Tibial nerve (tissue), 4 donors: ENCODE data around the gene CLECL1.

Experiments
- CTCF ChIP-seq, 5 experiments: fragments of 200-600 bp in 3 of 5; fragments of 450-650 bp in 2 of 5; sonication (generic) in 3 of 5; IDR thresholded peaks; one replicate each; pipeline ENCODE4 v1.5.1; 2016 to 2019; ENCODE audit warnings: antibody characterized with exemption in 5 of 5, mild to moderate bottlenecking in 3 of 5, moderate library complexity in 2 of 5
- EP300 ChIP-seq, 2 donors: sonication (generic); formaldehyde crosslinking; IDR thresholded peaks; one replicate each; pipeline ENCODE4 v1.6.1; 2017; ENCODE audit warnings: antibody characterized with exemption in 2 of 2, mild to moderate bottlenecking in 1 of 2
- POLR2A ChIP-seq, 2 donors: fragments of 450-650 bp; IDR thresholded peaks; one replicate each; pipeline ENCODE4 v1.6.1; 2017; ENCODE audit warnings: antibody characterized with exemption in 2 of 2, mild to moderate bottlenecking in 2 of 2, moderate library complexity in 2 of 2

DNA sequence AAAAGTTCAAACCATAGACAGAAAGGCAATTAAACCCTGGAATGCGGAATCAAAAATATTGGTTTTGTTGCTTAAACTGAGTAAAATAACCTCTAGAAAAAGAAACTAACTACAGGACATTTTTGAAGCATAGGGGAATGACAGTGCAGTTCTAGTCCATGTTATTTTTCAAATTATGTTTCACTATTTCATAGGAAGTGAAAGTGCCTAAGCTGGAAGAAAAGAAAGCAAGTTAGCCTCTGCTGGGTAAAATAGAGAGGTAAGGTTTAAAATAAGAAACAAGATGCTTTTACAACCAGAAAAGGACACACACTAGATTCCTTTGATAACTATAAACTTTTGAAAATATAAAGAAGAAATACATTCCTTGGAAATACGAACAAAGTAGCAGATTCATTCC, 1.1 kb downstream of the CLECL1 start:
- TF ChIP-seq CTCF (IDR thresholded peaks at IDR 0.05) (no peak), EP300 (IDR thresholded peaks at IDR 0.05) (no peak), POLR2A (IDR thresholded peaks at IDR 0.05) (no peak)
